Fibroblast of lung (primary cell): Measurements from ENCODE around the gene SLC45A2. TPM values are rescaled to one million over a fixed set of nuclear protein-coding genes. Genes with fewer than 3 reads are reported as not detected.

Experiments used
- DNase-seq, 2 donors: peaks; one replicate each; pipeline versions ENCODE4 v3.0.0 to v3.0.0-alpha.2; 2010; ENCODE audit warnings: low read depth in 2 of 2
- H2AFZ ChIP-seq: 2 replicates; pipeline ENCODE4 v1.5.1; 2012; ENCODE audit warnings: low read length, control low read depth, inconsistent platforms
- H3K27ac ChIP-seq: 2 replicates; pipeline ENCODE4 v1.5.1; 2011; ENCODE audit warnings: low read length, control low read depth; ENCODE audit not compliant: insufficient read depth
- H3K27me3 ChIP-seq: 2 replicates; pipeline ENCODE4 v1.5.1; 2011; ENCODE audit warnings: mild to moderate bottlenecking, low read length; ENCODE audit not compliant: control insufficient read depth, insufficient read depth
- H3K36me3 ChIP-seq: 2 replicates; pipeline ENCODE4 v1.5.1; 2011; ENCODE audit warnings: low read length; ENCODE audit not compliant: control insufficient read depth, insufficient read depth
- H3K4me1 ChIP-seq: 2 replicates; pipeline ENCODE4 v1.5.1; 2011; ENCODE audit warnings: low read length; ENCODE audit not compliant: control insufficient read depth, insufficient read depth; ENCODE audit errors: extremely low read depth
- H3K4me2 ChIP-seq: 2 replicates; pipeline ENCODE4 v1.5.1; 2011; ENCODE audit warnings: low read length, control low read depth; ENCODE audit not compliant: insufficient read depth; ENCODE audit errors: extremely low read depth
- H3K4me3 ChIP-seq, 4 experiments: fragments of 200-600 bp in 1 of 4; sonication (generic) in 1 of 4; replicated peaks in 1 of 4; 2 replicates each; pipeline ENCODE4 v1.5.1; 2011 to 2016; ENCODE audit warnings: low read length in 4 of 4, low read depth in 3 of 4, mild to moderate bottlenecking in 3 of 4, control low read depth in 2 of 4, inconsistent platforms in 1 of 4, mixed read lengths in 1 of 4; ENCODE audit not compliant: insufficient read depth in 1 of 4; ENCODE audit errors: control extremely low read depth in 1 of 4
- H3K79me2 ChIP-seq: 2 replicates; pipeline ENCODE4 v1.5.1; 2012; ENCODE audit warnings: mild to moderate bottlenecking, low read length, inconsistent platforms; ENCODE audit not compliant: control insufficient read depth, insufficient read depth
- H3K9ac ChIP-seq: 2 replicates; pipeline ENCODE4 v1.5.1; 2011; ENCODE audit warnings: mild to moderate bottlenecking, low read length, control low read depth; ENCODE audit not compliant: insufficient read depth
- H3K9me3 ChIP-seq: 2 replicates; pipeline ENCODE4 v1.5.1; 2012; ENCODE audit warnings: low read depth, low read length; ENCODE audit not compliant: control insufficient read depth, insufficient read depth
- H4K20me1 ChIP-seq: 2 replicates; pipeline ENCODE4 v1.5.1; 2011; ENCODE audit warnings: low read length; ENCODE audit not compliant: control insufficient read depth, insufficient read depth; ENCODE audit errors: extremely low read depth
- CTCF ChIP-seq, 2 donors: IDR thresholded peaks in 1 of 2; conservative IDR thresholded peaks in 1 of 2; 1 replicate in 1 of 2; 2 replicates in 1 of 2; pipeline ENCODE4 v1.5.1; 2011 to 2012; ENCODE audit warnings: low read length in 2 of 2, control low read depth in 1 of 2, inconsistent platforms in 1 of 2, low read depth in 1 of 2, mild to moderate bottlenecking in 1 of 2
- EZH2 ChIP-seq: IDR thresholded peaks from 2 replicates; pipeline ENCODE4 v1.5.1; 2012; ENCODE audit warnings: low read length, control low read depth, mild to moderate bottlenecking; ENCODE audit errors: missing control alignments
- polyA plus RNA-seq, 2 donors: library from polyadenylated mRNA; depleted of rRNA in 1 of 2; stranded (reverse) in 1 of 2; unstranded in 1 of 2; fragments of >200 nt; gene quantifications; 2 replicates each; pipeline ENCODE4 v1.2.1, GENCODE V29; 2011 to 2012; ENCODE audit warnings: missing spikeins in 1 of 2
- total RNA-seq: library from RNA; depleted of rRNA; stranded (reverse); fragments of >200 nt; gene quantifications from 2 replicates; pipeline ENCODE4 v1.2.1, GENCODE V29; 2014

SLC45A2 gene
- total and polyA plus RNA-seq, 2 donors (not counting 1 experiment from before 2014, with no cell fraction given), result under 0.01 TPM; not detected in 1

DNA sequence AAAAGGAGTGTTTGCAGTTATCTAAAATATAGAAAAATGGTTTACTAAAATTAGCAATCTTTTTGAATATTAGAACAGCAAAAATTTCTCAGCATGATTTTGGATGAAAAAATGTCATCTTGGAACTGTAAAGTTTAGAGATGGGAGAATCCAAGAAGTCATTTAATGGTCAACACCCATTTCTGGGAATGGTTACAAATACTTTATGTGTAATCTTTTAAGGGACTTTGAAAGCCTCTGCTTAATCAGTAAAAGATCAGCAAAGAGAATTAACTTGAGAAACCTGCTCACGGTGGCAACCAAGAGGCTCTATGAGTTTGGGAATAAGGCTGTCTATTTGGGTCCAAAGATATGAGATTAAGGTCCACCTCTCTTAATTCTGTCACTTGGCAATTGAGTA lies 45.6 kb upstream of the SLC45A2 start:
- no peak for TF ChIP-seq EZH2
- no peak for TF ChIP-seq CTCF (conservative IDR thresholded peaks at IDR 0.05 in 1 of 2, IDR thresholded peaks at IDR 0.05 in 1 of 2; ENCODE audit: low read depth in 1 of 2, low read length in 2 of 2)
- no peaks in the 10 kb centered on the region for H3K9me3 ChIP-seq
- no peak overlapping the region for H2AFZ ChIP-seq
- H3K79me2 ChIP-seq, result no peaks in the 10 kb centered on the region
- H3K4me2 ChIP-seq, result no peak overlapping the region
- no peak overlapping the region for H3K27ac ChIP-seq
- no peaks in the 10 kb centered on the region for H3K4me1 ChIP-seq
- no peak overlapping the region for H3K4me3 ChIP-seq
- no peaks in the 10 kb centered on the region for H4K20me1 ChIP-seq
- no peak for DNase-seq
- no peak overlapping the region for H3K9ac ChIP-seq
- no peaks in the 10 kb centered on the region for H3K27me3 ChIP-seq
- no peaks in the 10 kb centered on the region for H3K36me3 ChIP-seq

- Histone ChIP-seq H3K36me3 (no peaks in the 10 kb centered on the region), H3K79me2 (no peaks in the 10 kb centered on the region), H3K27me3 (no peaks in the 10 kb centered on the region), H3K4me1 (no peaks in the 10 kb centered on the region), H3K9ac (no peak overlapping the region), H4K20me1 (no peaks in the 10 kb centered on the region), H3K4me2 (no peak overlapping the region), H3K4me3 (no peak overlapping the region), H3K27ac (no peak overlapping the region), H3K9me3 (no peaks in the 10 kb centered on the region), H2AFZ (no peak overlapping the region)
- no peak for DNase-seq
- TF ChIP-seq EZH2 (no peak), CTCF (conservative IDR thresholded peaks at IDR 0.05 in 1 of 2, IDR thresholded peaks at IDR 0.05 in 1 of 2; ENCODE audit: low read depth in 1 of 2, low read length in 2 of 2) (no peak)
Observed at GRCh38 chr5:34028349-34028748, 43.9 kb upstream of the SLC45A2 start.

DNA sequence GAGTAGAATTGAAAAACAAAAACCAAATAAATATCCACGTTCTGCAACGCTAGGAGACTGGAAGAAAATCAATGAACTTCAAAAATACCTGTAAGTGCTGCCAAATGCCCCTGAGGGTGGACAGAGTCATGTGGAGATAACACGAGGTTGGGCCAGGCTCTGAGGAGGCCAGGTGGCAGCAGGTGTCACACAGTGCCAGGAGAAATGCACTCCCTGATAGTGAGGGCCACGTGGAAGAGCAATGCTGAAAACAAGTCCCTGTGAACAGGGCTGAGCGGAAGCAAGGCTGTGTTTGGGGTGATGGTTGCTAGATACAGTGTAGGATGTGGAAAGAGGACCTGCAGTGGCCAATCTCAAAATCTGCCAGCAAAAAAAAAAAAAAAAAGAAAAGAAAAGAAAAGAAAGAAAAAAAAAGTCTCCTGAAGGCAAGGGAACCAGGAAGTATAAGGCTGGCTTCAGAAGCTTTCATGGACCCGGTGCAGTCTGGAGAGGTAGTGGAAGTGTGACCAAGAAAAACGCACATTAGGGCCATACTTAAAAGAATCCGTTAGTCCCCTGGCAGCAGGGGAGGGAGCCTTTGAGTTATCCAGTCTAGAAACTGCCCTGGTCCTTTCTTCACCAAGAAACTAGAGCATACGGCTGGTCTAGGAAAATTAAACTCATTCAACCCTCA lies 41.7 kb upstream of the SLC45A2 start:
- no peaks in the 10 kb centered on the region for H3K36me3 ChIP-seq
- H2AFZ ChIP-seq, result no peak overlapping the region
- no peaks in the 10 kb centered on the region for H3K9me3 ChIP-seq
- H3K27me3 ChIP-seq, result no peaks in the 10 kb centered on the region
- TF ChIP-seq CTCF (conservative IDR thresholded peaks at IDR 0.05 in 1 of 2, IDR thresholded peaks at IDR 0.05 in 1 of 2; ENCODE audit: low read depth in 1 of 2, low read length in 2 of 2) (no peak), EZH2 (no peak)
- H3K4me1 ChIP-seq, result no peaks in the 10 kb centered on the region
- H3K9ac ChIP-seq, result no peak overlapping the region
- H3K4me2 ChIP-seq, result no peak overlapping the region
- no peaks in the 10 kb centered on the region for H3K79me2 ChIP-seq
- no peaks in the 10 kb centered on the region for H4K20me1 ChIP-seq
- H3K27ac ChIP-seq, result no peak overlapping the region
- no peak for DNase-seq
- no peak overlapping the region for H3K4me3 ChIP-seq
